ENCODE data around the gene STUB1.
A peak's percentile ranks its signal among the peaks of the same experiment; 100 is the strongest.

Gene STUB1

DNA sequence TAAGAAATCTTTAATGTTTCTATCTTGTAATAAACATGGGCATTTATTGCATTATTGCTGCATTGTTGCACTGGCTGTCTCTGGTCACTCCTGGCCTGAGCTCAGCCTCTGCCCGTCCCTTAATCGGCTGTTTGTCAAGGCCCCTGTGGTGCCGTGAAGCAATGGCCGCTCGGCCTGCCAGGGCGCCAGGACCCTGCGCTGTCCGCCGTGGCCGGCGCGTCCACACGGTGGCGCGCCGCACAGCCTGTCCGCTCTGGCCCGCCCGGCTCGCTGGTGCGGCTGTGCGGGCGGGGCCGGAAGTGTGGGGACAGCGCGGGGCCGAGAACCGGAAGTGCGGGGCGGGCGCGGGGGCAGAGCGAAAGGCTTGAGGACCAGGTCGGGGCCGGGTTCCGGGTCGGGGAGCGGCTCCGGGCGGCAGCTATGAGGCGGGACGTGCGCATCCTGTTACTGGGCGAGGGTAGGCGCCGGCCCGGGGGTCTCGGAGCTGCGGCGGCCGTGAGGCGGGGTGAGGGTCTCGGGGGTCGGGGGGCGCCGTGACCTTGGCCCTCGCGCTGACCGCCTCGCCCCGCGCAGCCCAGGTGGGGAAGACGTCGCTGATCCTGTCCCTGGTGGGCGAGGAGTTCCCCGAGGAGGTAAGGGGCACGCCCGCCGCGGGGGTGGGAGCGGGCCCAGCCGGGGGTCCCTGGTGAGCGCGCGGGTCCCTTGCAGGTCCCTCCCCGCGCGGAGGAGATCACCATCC lies 12.3 kb upstream of the STUB1 start, which contains the start of gene RHOT2:
TSS of gene RHOT2 (plus strand) at position 353 of the 739 bp plus-strand sequence. CDS start at position 421, 68 bp downstream.
- peak; percentile 72 for DNase-seq

DNA sequence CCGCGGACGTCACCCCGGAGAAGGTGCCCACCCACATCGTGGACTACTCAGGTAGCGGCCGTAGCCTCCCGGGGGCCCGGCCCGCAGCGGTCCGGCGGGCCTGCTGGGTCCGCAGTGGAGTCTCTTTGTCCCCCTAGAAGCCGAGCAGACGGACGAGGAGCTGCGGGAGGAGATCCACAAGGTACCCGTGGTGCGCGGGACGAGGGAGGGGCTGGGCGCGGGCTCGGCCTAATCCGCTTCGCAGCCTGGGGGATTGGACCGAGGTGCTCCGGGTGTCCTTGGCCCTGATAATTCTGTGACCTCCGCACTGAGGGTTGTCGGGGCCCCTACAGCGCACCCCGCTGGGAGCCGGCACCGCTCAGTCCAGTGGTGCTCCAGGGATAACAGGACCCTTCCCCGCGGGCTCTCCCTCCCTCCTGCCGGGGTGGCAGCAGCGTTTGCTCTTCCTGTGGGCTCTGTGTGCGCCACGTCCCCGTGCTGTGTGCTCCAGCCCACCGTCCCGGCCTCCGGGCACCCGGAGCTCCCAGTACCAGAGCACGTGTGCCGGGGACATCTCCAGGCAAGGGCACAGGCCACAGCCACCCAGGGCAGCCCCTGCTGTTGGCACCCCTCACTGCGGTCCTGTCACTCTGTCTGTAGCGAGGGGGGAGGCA lies 11.6 kb upstream of the STUB1 start:
- DNase-seq: no peak

DNA sequence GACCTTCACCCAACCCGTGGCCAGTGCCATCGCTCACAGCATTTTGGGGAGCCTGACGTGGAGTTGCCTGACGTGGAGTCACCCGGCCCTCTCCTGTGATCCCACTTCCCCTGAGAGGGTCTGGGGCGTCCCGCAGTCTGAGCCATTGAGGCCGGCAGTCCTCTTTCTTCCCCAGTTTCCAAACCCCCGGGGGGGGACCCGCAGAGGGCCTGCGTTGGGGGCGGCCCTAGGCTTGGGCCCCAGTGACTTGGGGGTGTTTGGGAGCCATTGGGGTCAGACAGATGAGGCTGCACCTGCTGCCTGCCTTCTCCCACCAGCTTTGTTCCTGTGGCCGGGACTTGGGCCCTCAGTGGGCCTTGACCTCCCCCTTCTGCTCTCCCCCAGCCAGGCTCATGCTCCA lies 10.5 kb upstream of the STUB1 start:
- DNase-seq: no peak

DNA sequence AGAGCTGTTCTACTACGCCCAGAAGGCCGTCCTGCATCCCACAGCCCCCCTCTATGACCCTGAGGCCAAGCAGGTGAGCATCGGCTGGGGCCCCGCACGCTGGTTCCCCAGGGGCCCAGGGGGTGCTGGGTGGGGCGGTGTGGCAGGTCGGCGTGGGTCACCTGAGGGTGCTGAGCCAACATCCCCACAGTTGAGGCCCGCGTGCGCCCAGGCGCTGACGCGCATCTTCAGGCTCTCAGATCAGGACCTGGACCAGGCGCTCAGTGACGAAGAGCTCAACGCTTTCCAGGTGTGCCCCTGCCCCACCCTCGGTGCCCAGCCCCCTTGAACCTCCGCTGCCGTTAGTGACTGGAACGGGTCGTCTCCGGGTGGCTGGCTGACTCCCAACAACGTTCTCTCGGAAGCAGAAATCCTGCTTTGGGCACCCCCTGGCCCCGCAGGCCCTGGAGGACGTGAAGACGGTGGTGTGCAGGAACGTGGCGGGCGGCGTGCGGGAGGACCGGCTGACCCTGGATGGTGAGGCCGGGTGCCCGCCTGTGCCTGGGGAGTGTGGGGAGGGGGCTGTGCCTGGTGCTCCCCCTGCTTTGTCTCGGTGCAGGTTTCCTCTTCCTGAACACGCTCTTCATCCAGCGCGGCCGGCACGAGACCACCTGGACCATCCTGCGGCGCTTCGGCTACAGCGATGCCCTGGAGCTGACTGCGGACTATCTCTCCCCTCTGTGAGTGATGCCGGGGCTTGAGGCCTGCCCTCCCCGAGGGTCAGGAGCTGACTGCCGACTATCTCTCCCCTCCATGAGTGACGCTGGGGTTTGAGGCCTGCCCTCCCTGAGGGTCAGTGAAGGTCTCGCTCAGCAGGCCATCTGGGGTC lies 9.5 kb upstream of the STUB1 start:
- DNase-seq: no peak

DNA sequence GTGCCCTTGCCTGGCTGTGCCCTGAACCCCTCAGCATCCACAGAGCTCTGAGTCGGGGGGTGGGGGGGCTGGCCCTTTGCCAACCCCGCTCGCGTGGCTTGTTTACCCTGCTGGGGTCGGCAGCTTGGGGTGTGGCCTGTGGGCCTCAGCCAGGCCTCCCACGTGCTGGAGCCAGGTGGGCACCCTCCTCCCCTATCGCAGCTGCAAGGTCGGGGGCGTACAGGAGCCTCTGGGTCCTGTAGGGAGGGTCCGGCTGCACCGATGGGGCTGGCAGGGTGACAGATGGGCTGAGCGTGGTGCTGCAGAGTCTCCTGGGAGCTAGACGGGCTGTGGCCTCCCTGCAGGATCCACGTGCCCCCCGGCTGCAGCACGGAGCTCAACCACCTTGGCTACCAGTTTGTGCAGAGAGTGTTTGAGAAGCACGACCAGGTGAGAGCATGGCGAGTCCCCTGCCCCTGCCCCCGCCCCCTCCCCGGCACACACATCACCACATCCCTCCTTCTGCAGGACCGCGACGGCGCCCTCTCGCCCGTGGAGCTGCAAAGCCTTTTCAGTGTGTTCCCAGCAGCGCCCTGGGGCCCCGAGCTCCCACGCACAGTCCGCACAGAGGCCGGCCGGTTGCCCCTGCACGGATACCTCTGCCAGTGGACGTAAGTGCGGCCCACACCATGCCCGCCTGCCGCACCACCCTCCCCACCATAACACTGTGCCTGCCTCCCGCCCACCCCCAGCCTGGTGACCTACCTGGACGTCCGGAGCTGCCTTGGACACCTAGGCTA lies 8.7 kb upstream of the STUB1 start:
- no peak for DNase-seq

DNA sequence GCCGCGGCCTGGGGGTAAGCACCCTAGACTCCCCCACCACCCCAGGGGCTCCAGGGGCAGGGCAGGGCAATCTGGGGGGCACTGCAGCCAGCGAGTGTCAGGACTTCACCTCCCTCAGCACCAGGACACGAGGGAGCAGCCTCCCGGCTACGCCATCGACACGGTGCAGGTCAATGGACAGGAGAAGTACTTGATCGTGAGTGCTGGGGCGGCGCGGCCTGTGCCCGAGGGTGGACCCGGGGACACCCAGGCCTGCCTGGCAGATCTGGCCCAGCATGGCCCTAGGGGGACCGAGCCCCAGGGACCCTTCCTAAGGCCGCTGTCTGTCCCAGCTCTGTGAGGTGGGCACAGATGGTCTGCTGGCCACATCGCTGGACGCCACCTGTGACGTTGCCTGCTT lies 7.8 kb upstream of the STUB1 start:
- no peak for DNase-seq

DNA sequence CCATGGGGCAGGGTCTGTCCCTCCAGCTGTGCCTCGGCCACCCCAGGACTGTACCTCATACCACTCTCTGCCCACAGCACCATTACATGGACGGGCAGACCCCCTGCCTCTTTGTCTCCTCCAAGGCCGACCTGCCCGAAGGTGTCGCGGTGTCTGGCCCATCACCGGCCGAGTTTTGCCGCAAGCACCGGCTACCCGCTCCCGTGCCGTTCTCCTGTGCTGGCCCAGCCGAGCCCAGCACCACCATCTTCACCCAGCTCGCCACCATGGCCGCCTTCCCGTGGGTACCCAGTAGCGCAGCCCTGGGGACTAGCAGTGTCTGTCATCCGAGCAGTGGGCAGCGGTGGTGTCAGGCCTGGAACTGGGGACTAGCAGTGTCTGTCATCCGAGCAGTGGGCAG lies 7.4 kb upstream of the STUB1 start:
- DNase-seq: no peak

DNA sequence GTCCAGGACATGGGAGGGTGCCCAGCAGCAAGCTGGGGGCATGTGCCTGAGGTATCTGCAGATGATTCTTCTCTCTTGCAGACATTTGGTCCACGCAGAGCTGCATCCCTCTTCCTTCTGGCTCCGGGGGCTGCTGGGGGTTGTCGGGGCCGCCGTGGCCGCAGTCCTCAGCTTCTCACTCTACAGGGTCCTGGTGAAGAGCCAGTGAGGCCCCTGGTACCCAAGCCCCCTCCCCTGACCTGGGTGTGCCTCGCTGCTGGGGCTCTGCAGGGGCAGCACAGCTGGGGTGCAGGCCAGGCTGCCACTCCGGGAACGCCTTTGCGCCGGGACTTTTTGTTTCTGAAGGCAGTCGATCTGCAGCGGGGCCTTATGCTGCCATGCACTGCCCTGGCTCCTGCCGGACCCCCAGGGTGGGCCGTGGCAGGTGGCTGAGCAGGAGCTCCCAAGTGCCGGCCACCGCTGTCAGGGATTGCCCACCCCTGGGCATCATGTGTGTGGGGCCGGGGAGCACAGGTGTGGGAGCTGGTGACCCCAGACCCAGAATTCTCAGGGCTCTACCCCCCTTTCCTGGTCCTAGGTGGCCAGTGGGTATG lies 6.7 kb upstream of the STUB1 start:
- DNase-seq: no peak

DNA sequence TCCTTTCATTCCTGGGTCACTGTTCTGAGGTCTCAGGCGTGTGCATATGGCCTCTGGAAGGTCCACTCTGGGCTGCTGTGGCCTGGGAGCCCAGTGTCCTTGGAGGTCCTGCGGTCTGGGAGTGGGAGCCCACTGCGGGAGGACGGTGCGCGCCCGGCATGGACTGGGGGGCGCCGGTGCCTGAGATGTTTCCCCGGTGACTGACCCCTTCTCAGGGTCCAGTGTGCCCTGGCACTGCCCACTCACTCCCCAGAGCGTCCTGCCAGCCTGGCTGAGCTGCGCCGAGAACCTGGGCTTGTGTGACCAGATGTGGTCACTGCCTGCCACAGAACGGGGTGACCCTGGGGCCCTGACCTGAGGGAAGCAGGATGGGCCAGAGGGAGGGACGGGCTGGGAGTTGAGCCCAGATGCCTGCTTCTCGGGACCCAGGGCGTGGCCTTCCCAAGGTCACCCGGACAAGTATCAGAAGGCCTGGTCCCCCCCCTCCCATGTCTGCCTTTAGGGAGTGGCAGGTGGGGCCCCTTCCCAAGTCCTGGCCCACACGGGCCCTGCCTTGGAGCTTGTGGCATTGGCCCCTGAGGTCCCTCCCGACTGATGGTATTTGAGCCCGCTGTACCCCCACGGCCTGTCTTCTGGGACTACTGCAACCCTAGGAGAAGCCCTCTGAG lies 5.9 kb upstream of the STUB1 start:
- no peak for DNase-seq

DNA sequence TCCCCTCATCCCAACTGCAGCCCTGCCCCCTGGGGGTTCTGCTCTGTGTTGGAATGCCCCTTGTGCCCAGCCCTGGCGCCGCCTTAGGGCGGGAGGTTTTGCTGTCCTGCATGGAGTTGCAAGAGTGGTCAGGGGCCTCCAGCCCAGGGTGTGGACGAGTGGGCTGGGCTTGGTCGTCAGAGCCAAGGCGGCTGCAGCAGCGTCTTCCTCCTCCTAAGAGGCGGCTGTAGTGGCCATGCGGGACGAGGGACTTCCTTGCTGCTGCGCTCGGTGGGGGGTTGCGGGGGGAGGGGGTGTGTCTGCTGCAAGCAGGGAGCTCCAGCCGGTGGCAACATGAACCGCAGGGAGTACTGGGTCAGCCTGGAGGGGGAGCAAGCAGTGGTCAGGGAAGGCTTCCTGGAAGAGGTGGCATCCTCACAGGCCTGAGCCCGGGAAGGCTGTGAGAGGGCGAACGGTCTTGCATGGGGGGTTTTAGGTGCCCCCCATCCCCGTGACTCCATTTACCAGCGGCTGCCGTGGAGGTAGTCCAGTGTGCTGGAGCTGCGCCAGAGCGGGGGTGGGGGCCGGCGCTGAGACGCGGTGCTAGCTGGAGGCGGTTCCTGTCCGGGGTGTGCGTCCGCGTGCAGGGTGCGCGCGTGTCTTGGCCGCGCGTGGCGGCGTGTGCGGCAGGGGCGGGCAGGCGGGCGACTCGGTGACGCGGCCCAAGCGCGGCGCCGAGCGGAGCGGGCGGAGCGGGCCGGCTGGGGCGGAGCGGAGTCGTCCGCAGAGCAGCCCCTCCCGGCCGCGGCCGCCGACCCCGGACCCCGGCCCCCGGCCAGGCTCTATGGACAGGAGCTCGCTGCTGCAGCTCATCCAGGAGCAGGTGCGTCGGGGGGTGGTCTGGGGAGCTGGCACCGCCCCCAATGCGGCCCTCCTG lies 5.0 kb upstream of the STUB1 start, which contains the start of gene RHBDL1:
TSS of gene RHBDL1 (plus strand) at position 704 of the 916 bp plus-strand sequence. CDS start at position 824, 120 bp downstream.
- no peak for DNase-seq

DNA sequence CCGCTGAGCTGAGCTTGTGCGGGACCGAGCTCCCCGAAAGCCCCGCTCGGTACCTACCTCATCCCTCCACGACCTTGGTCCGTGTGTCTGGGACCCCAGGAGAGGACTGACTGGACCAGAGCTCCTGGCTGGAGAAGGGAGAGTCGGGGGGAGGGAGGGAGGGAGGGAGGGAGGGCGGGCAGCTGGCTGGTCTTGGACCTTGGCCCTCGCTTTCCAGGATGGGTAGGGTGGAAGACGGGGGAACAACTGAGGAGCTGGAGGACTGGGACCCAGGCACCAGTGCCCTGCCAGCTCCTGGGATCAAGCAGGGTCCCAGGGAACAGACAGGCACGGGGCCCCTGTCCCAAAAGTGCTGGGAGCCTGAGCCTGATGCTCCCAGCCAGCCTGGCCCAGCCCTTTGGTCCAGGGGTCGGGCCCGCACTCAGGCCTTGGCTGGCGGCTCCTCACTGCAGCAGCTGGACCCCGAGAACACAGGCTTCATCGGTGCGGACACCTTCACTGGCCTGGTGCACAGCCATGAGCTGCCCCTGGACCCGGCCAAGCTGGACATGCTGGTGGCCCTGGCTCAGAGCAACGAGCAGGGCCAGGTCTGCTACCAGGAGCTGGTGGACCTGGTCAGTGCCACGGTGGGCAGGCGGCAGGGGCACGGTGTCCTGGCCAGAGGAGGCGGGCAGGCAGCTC lies 4.2 kb upstream of the STUB1 start:
- no peak for DNase-seq

DNA sequence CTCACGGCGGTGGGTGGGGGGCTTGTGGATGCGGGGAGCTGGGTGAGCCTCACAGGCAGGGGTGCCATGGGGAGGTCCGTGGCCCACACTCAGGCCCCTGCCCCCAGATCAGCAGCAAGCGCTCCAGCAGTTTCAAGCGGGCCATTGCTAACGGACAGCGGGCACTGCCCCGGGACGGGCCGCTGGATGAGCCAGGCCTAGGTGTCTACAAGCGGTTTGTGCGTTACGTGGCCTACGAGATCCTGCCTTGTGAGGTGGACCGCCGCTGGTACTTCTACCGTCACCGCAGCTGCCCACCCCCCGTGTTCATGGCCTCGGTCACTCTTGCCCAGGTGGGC lies 3.7 kb upstream of the STUB1 start:
- DNase-seq: no peak

DNA sequence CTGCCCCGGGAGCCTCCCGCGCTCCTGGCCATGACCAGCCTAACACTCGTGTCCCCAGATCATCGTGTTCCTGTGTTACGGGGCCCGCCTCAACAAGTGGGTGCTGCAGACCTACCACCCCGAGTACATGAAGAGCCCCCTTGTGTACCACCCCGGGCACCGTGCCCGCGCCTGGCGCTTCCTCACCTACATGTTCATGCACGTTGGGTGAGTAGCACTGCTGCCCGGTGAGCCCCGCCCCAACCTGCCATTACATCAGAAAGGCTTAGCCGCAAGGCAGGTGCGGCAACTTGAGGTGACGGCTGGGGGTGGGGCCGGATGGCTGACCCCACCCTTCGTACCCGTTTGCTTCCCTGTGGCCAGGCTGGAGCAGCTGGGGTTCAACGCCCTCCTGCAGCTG lies 3.3 kb upstream of the STUB1 start:
- DNase-seq: peak; percentile 77

DNA sequence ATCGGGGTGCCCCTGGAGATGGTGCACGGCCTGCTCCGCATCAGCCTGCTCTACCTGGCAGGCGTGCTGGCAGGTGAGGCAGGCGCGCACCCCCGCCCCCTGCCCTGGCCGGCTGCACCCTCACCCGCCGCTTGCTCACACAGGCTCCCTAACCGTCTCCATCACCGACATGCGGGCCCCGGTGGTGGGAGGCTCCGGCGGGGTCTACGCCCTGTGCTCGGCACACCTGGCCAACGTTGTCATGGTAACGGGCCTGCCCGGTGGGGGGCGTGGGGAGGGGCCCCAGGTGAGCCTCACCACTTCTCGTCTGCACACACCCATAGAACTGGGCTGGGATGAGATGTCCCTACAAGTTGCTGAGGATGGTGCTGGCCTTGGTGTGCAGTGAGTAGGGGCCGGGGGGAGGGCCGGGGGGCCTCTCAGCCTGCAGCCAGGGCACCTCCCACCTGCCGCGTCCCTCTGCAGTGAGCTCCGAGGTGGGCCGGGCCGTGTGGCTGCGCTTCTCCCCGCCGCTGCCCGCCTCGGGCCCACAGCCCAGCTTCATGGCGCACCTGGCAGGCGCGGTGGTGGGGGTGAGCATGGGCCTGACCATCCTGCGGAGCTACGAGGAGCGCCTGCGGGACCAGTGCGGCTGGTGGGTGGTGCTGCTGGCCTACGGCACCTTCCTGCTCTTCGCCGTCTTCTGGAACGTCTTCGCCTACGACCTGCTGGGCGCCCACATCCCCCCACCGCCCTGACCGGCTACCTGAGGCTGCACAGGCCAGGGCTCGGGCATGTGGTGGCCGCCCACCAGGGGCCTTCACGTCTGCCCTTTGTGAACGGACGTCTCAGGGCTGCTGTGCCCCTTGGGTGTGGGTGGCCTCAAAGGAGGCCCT lies 2.7 kb upstream of the STUB1 start:
- peak; percentile 36 for DNase-seq

DNA sequence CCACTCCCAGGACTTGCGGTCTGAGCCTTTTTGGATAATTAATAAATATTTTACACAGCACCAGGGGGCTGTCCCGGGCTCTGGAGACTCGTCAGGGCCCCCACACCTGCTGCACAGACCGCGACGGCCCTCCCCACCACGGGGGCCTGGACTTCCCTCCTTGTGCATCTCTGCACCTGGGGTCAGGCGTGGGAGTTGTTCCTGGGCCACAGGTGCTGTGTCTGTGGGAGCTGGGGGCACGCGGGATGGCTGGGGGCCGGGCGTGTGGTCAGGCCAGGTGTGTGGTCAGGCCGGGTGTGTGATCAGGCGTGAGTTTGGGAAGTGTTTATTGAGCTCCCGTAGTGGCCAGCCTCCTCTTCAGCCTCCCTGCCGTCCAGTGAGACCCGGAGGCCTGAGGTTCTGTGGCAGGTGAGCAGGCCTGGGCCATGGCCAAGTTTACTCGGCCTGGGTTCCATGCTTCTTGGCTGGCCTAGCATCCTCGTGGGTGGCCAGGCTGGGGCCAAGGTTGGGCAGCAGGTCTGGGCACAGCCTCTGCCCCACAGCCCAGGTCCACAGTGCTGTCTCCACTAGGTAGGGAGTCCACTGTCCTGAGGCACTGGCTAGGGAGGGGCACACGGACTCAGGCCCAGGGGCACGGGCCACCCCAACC lies 1.9 kb upstream of the STUB1 start:
- no peak for DNase-seq

DNA sequence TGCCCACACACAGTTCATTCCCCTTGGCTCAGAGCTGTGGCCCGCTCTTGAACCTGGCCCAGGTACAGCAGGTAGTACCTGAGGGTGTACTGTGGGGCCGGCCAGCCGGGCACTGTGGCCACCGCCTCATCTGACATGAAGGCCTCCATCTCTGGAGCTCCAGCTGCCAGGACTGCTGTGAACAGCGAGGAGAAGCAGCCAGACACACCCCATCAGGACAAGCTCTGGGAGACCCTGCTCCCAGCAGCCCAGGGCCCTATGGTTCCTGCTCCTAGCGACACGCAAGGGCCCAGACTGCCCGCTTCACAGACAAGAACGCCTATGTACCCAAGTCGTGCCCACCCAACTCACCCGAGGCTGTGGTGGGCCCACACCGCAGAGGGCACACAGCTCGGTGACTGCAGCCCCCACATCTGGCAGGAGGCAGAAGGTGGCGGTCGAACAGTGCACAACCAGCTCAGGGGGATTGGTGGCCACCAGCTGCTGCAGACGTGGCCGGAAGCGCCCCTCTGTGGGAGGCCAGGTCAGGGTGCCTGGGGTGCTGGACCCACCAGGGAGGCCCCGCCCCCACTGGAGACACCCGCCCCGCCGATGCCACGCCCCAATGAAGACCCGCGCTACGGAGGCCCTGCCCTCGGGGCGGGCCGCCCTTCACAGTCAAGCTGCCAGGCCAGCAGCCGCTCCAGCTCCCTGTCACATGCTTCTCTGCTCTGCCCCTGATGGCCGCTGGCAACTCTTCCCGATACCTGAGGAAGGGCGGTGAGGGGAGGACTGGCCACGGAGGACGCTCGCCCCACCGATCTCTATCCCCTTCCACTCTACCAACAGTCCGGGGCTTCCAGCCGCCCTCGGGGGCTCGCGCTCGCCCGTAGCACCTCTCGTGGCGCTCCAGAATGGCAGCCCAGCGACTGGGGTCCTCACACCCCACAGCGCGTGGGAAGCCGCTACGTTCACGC lies 1.1 kb upstream of the STUB1 start:
- no peak for DNase-seq

DNA sequence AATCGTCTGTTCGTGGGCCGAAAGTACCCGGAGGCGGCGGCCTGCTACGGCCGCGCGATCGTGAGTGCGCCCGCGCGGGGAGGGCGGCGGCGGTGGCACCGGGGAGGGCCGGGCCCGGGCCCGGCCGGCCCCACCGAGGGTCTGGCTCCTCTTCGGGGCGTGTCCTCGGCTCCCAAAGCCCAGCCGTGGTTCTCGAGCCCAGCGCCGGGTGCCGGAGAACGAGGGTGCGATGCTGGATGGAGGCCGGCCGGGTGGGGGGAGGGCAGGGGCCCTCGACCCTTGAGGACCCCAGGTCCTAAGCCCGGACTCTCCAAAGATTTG lies 375 bp downstream of the STUB1 start:
- DNase-seq: no peak
